Left ventricle myocardium inferior (tissue), 1 donor: ENCODE results near the gene PCDHGB6. TPM values are rescaled to one million over a fixed set of nuclear protein-coding genes. Genes with fewer than 3 reads are reported as not detected.

Source experiments
- DNase-seq: peaks from one replicate; pipeline ENCODE4 v3.0.0-alpha.2; 2020
- H3K27ac ChIP-seq: fragments of 200-600 bp; replicated peaks from 2 replicates; pipeline ENCODE4 v1.8.0; 2021
- H3K27me3 ChIP-seq: fragments of 200-600 bp; 2 replicates; pipeline ENCODE4 v1.8.0; 2021; ENCODE audit warnings: low read depth
- H3K36me3 ChIP-seq: fragments of 200-600 bp; 2 replicates; pipeline ENCODE4 v1.8.0; 2021
- H3K4me1 ChIP-seq: fragments of 200-600 bp; 2 replicates; pipeline ENCODE4 v1.8.0; 2021
- H3K4me3 ChIP-seq: fragments of 200-600 bp; 2 replicates; pipeline ENCODE4 v1.8.0; 2021; ENCODE audit warnings: mild to moderate bottlenecking, moderate library complexity
- H3K9me3 ChIP-seq: fragments of 200-600 bp; replicated peaks from 2 replicates; pipeline ENCODE4 v1.8.0; 2021
- CTCF ChIP-seq: fragments of 200-600 bp; IDR thresholded peaks from 2 replicates; pipeline ENCODE4 v1.8.0; 2021; ENCODE audit warnings: antibody characterized with exemption, mild to moderate bottlenecking, borderline replicate concordance
- intact Hi-C: fragments of 100-400 bp; cut with micrococcal nuclease; formaldehyde crosslinking; loops from one replicate; pipeline ENCODE4 v1.11.0; 2022
- total RNA-seq: library from RNA; stranded (reverse); fragmentation: NEBNext Ultra II Directional; extraction: Animal tissue kit (Norgen Biotek cat#: 25700); gene quantifications from one replicate; pipeline ENCODE4 v1.2.1, GENCODE V29; 2021
- donor health status: DM: no; HTN: yes; CAD: no; lungs with severe emphysema.

Gene PCDHGB6
- total RNA-seq, 1 donor from 2014 or later, result 5.0 TPM

GRCh38 chr5:141437221-141437620 lies 29.4 kb downstream of the PCDHGB6 start:
- no peak for DNase-seq
- peaks cover 17% of the 10 kb centered on the region for H3K4me1 ChIP-seq
- peaks cover 24% of the 10 kb centered on the region for H3K36me3 ChIP-seq
- peaks cover 95% of the 10 kb centered on the region for H3K9me3 ChIP-seq
- TF ChIP-seq CTCF, result no peak
- no peak overlapping the region for H3K4me3 ChIP-seq
- H3K27ac ChIP-seq, result no peak overlapping the region
- H3K27me3 ChIP-seq, result no peaks in the 10 kb centered on the region
- intact Hi-C loops, result loop anchor here (10.0 kb wide), 1 partner anchor 88 kb away; no protein-coding TSS in a partner anchor

GRCh38 chr5:141439411-141440141 lies 31.8 kb downstream of the PCDHGB6 start:
- Histone ChIP-seq H3K4me1 (peaks cover 21% of the 10 kb centered on the region), H3K9me3 (peaks cover 92% of the 10 kb centered on the region), H3K4me3 (no peak overlapping the region), H3K27ac (no peak overlapping the region), H3K36me3 (peaks cover 18% of the 10 kb centered on the region), H3K27me3 (no peaks in the 10 kb centered on the region)
- TF ChIP-seq CTCF, result no peak
- DNase-seq, result no peak
- intact Hi-C loops, result loop anchor here (10.0 kb wide), 1 partner anchor 85 kb away; no protein-coding TSS in a partner anchor

- DNase-seq, result no peak
- Histone ChIP-seq H3K9me3 (peaks cover 92% of the 10 kb centered on the region), H3K27me3 (no peaks in the 10 kb centered on the region), H3K4me3 (no peak overlapping the region), H3K4me1 (peaks cover 23% of the 10 kb centered on the region), H3K27ac (no peak overlapping the region), H3K36me3 (peaks cover 18% of the 10 kb centered on the region)
- intact Hi-C loops, result no loop called here
- no peak for TF ChIP-seq CTCF
These were observed 32.5 kb downstream of the PCDHGB6 start for GRCh38 chr5:141440341-141440740.

GRCh38 chr5:141441571-141442170 lies 33.9 kb downstream of the PCDHGB6 start:
- H3K36me3 ChIP-seq, result peaks cover 19% of the 10 kb centered on the region
- TF ChIP-seq CTCF, result no peak
- peaks cover 83% of the 10 kb centered on the region for H3K9me3 ChIP-seq
- H3K27ac ChIP-seq, result no peak overlapping the region
- H3K27me3 ChIP-seq, result no peaks in the 10 kb centered on the region
- H3K4me1 ChIP-seq, result peaks cover 35% of the 10 kb centered on the region
- DNase-seq, result peak; percentile 58
- intact Hi-C loops, result no loop called here
- H3K4me3 ChIP-seq, result peak overlapping the region; percentile 17

Other genes with a start within 250 kb of the PCDHGB6 start
- 0.55 TPM for gene PCDHB7, start 235.4 kb upstream of the PCDHGB6 start, total RNA-seq
- gene PCDHB8, start 230.2 kb upstream of the PCDHGB6 start, total RNA-seq, result 2.1 TPM
- gene PCDHB16, start 225.6 kb upstream of the PCDHGB6 start, total RNA-seq, result 1.4 TPM
- gene PCDHB9, start 220.9 kb upstream of the PCDHGB6 start, total RNA-seq, result 1.2 TPM
- 0.63 TPM for gene PCDHB10, start 215.7 kb upstream of the PCDHGB6 start, total RNA-seq
- 0.77 TPM for gene PCDHB11, start 208.4 kb upstream of the PCDHGB6 start, total RNA-seq
- 0.69 TPM for gene PCDHB12, start 199.3 kb upstream of the PCDHGB6 start, total RNA-seq
- 2.5 TPM for gene PCDHB13, start 194.1 kb upstream of the PCDHGB6 start, total RNA-seq
- 1.9 TPM for gene PCDHB14, start 184.7 kb upstream of the PCDHGB6 start, total RNA-seq
- gene PCDHB15, start 162.6 kb upstream of the PCDHGB6 start, total RNA-seq, result 2.8 TPM
- gene SLC25A2, start 104.0 kb upstream of the PCDHGB6 start, total RNA-seq, result not detected
- 108 TPM for gene TAF7, start 87.2 kb upstream of the PCDHGB6 start, total RNA-seq
- gene PCDHGA1, start 77.5 kb upstream of the PCDHGB6 start, total RNA-seq, result 3.1 TPM
- gene PCDHGA2, start 69.3 kb upstream of the PCDHGB6 start, total RNA-seq, result 7.8 TPM
- 12.2 TPM for gene PCDHGA3, start 64.2 kb upstream of the PCDHGB6 start, total RNA-seq
- 5.7 TPM for gene PCDHGB1, start 57.9 kb upstream of the PCDHGB6 start, total RNA-seq
- 7.3 TPM for gene PCDHGA4, start 53.0 kb upstream of the PCDHGB6 start, total RNA-seq
- 8.8 TPM for gene PCDHGB2, start 48.0 kb upstream of the PCDHGB6 start, total RNA-seq
- gene PCDHGA5, start 43.9 kb upstream of the PCDHGB6 start, total RNA-seq, result 4.9 TPM
- gene PCDHGB3, start 37.8 kb upstream of the PCDHGB6 start, total RNA-seq, result 6.3 TPM
- gene PCDHGA6, start 34.1 kb upstream of the PCDHGB6 start, total RNA-seq, result 5.6 TPM
- 5.8 TPM for gene PCDHGA7, start 25.3 kb upstream of the PCDHGB6 start, total RNA-seq
- gene PCDHGB4, start 20.3 kb upstream of the PCDHGB6 start, total RNA-seq, result 4.2 TPM
- 8.5 TPM for gene PCDHGA8, start 15.4 kb upstream of the PCDHGB6 start, total RNA-seq
- gene PCDHGB5, start 10.1 kb upstream of the PCDHGB6 start, total RNA-seq, result 6.0 TPM
- gene PCDHGA9, start 5.2 kb upstream of the PCDHGB6 start, total RNA-seq, result 3.9 TPM
- gene PCDHGA10, start 5.0 kb downstream of the PCDHGB6 start, total RNA-seq, result 5.0 TPM
- 7.9 TPM for gene PCDHGB7, start 9.7 kb downstream of the PCDHGB6 start, total RNA-seq
- 3.8 TPM for gene PCDHGA11, start 13.0 kb downstream of the PCDHGB6 start, total RNA-seq
- gene PCDHGA12, start 22.5 kb downstream of the PCDHGB6 start, total RNA-seq, result 4.8 TPM
- gene PCDHGC3, start 67.9 kb downstream of the PCDHGB6 start, total RNA-seq, result 15.6 TPM
- gene PCDHGC4, start 77.0 kb downstream of the PCDHGB6 start, total RNA-seq, result 1.8 TPM
- gene PCDHGC5, start 81.1 kb downstream of the PCDHGB6 start, total RNA-seq, result 2.9 TPM
- 53.1 TPM for gene DIAPH1, start 211.0 kb downstream of the PCDHGB6 start, total RNA-seq
- 27.4 TPM for gene HDAC3, start 228.8 kb downstream of the PCDHGB6 start, total RNA-seq
- gene RELL2, start 229.0 kb downstream of the PCDHGB6 start, total RNA-seq, result 1.0 TPM
- 4.7 TPM for gene FCHSD1, start 243.4 kb downstream of the PCDHGB6 start, total RNA-seq